Memory B cell (primary cell): ENCODE results near the gene COL5A3.
"Not testable (repeated sequence)": the region's sequence is repeated elsewhere in the genome, so short reads cannot be mapped to it uniquely, and the experiment has no call there.

Source experiments
- ATAC-seq: fragments of 150-1000 bp; cut with Tn5 transposase; 2 replicates; pipeline ENCODE4 v1.10.0; 2021; ENCODE audit warnings: low read depth, mild to moderate bottlenecking, moderate library complexity
- DNase-seq, 2 donors: peaks; one replicate each; pipeline ENCODE4 v3.0.0; 2022; ENCODE audit warnings: low spot score in 2 of 2
- H3K27ac Mint-ChIP-seq: one replicate; pipeline ENCODE4 v1.8.0; 2022; ENCODE audit warnings: mild to moderate bottlenecking, moderate library complexity, mixed read lengths
- H3K27me3 Mint-ChIP-seq: one replicate; pipeline ENCODE4 v1.8.0; 2022; ENCODE audit warnings: mixed read lengths
- H3K36me3 Mint-ChIP-seq: one replicate; pipeline ENCODE4 v1.8.0; 2022; ENCODE audit warnings: mild to moderate bottlenecking, mixed read lengths
- H3K4me1 Mint-ChIP-seq: one replicate; pipeline ENCODE4 v1.8.0; 2022; ENCODE audit warnings: mixed read lengths
- H3K4me3 Mint-ChIP-seq: one replicate; pipeline ENCODE4 v1.8.0; 2022; ENCODE audit warnings: mild to moderate bottlenecking, moderate library complexity, mixed read lengths
- H3K9me3 Mint-ChIP-seq: one replicate; pipeline ENCODE4 v1.8.0; 2022; ENCODE audit warnings: mixed read lengths

The COL5A3 gene

DNA sequence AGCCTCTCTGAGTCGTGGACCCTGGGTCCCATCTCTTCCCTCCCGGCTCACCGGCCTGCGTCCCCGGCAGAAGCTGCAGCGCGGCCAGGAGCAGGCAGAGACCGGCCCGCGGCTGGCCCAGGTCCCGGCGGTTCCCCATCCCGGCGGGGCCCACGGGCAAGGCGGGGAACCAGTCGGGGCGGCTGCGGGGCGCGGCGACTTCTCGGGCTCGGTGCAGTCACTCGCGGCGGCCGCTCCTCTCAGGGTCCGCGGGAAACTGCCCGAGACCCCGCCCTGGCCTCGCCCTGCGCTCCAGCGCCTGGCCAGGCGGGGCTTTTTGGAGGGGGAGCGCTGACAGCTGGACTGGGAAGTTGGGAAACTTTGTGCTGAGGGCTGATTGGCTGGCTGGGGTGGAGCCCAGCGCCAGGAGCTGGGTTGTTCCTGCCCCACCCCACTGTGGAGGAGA lies at the start of gene COL5A3:
Gene COL5A3, minus strand, starts transcription at position 258 of the 445 bp plus-strand sequence. Its CDS starts 119 bp downstream, at position 139.
- no peak within 1 kb of the TSS for H3K27ac Mint-ChIP-seq
- peaks cover 6% of the 10 kb centered on the region for H3K4me1 Mint-ChIP-seq
- DNase-seq = no peak
- ATAC-seq = no peak
- H3K36me3 Mint-ChIP-seq = peaks cover 7% of the 10 kb centered on the region
- peaks cover 46% of the 10 kb centered on the region for H3K27me3 Mint-ChIP-seq
- no peak within 1 kb of the TSS for H3K4me3 Mint-ChIP-seq
- peaks cover 5% of the 10 kb centered on the region for H3K9me3 Mint-ChIP-seq

GRCh38 chr19:10052602-10053360 lies 42.5 kb upstream of the COL5A3 start:
- ATAC-seq = no peak
- Mint-ChIP-seq H3K4me3 (no peak overlapping the region), H3K36me3 (peaks cover 4% of the 10 kb centered on the region), H3K4me1 (peaks cover 5% of the 10 kb centered on the region), H3K27ac (no peak overlapping the region), H3K9me3 (no peaks in the 10 kb centered on the region), H3K27me3 (peaks cover 10% of the 10 kb centered on the region)
- no peak for DNase-seq

DNA sequence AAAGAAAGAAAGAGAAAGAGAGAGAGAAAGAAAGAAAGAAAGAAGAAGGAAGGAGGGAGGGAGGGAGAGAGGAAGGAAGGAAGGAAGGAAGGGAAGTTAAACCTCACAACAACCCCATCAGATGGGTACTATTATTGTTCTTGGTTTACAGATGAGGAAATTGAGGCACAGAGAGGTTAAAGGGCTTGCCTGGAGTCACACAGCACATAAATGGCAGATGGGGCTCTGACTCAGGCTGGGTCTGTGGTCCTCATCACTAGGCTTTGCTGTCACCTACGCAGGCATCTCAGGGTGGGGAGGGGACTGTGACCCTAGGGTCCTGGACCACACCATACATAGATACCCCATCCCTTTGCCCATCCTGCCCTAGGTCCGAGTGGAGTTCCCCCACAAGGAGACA lies 39.3 kb upstream of the COL5A3 start:
- peaks cover 5% of the 10 kb centered on the region for H3K4me1 Mint-ChIP-seq
- H3K4me3 Mint-ChIP-seq = no peak overlapping the region
- peaks cover 19% of the 10 kb centered on the region for H3K27me3 Mint-ChIP-seq
- H3K27ac Mint-ChIP-seq = no peak overlapping the region
- DNase-seq (no peak), ATAC-seq (no peak)
- H3K9me3 Mint-ChIP-seq = no peaks in the 10 kb centered on the region
- H3K36me3 Mint-ChIP-seq = peaks cover 4% of the 10 kb centered on the region

DNA sequence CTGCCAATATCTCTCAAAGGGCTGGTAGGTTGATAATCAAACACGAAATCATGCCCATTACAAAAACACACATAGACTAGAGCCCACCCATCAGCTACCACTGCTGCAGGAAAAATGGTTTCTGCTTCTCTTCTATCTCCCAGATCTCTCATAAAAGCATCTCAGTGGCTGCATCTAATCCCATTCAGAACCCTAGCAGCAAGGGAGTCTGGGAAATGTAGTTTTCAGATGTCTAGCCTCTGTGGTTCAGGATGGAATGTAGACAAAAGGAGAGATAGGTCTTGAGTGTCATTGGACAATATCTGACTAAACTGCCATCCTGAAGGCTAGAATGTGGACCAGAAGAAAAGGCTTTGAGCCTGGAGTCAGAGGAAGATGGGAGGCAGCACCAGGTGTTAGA lies 35.1 kb upstream of the COL5A3 start:
- ATAC-seq = no peak
- Mint-ChIP-seq H3K4me3 (no peak overlapping the region), H3K9me3 (peaks cover 6% of the 10 kb centered on the region), H3K36me3 (peaks cover 5% of the 10 kb centered on the region), H3K27ac (no peak overlapping the region), H3K4me1 (peaks cover 5% of the 10 kb centered on the region), H3K27me3 (peaks cover 41% of the 10 kb centered on the region)
- DNase-seq = no peak

DNA sequence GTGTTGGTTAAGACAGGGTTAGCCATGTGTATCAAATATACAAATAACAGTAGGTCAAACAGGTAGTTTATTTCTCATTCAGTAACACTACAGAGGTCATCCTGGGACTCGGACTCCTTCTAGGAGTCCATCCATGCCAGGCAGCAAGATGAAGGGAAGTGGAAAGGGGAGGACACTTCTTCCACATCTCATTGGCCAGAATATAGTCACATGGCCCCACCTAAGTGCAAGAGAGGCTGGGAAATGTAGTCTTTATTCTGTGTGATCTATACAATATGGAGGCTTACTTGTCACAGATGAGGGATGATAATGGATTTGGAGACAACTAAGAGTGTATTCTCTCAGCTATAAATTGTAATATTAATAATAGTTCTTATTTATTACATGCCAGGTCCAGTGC lies 34.1 kb upstream of the COL5A3 start:
- ATAC-seq = no peak
- peaks cover 6% of the 10 kb centered on the region for H3K9me3 Mint-ChIP-seq

DNA sequence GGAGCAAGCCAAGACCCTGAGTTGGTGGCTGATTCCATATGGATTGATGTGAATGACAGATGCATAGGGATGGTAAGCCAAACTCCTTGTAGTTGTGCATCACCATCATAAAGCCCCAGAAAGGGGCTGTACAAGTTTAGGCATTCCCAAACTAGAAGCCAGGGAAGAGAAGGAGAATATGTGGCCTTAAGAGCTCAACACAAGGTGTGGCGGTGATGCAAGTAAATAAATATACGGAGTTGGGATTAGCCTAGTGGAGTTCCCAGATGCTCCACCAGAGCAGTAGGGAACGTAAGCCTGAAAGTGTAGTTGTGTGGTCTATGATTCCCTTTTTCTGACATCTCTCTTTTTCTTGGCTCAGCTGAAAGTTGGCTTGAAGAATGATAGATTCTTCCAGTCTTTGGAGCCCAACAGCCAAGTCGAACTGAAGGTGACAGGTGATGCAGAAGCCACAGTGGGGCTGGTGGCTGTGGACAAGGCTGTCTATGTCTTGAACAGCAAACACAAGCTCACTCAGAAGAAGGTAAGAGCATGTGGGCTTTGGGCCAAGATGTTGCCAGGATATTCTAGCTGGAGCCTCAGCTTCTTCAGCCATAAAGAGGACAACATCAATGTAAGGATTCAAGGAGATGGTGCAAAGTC lies 33.1 kb upstream of the COL5A3 start:
- Mint-ChIP-seq H3K27me3 (peaks cover 42% of the 10 kb centered on the region), H3K4me1 (peaks cover 2% of the 10 kb centered on the region), H3K4me3 (no peak overlapping the region), H3K27ac (no peak overlapping the region), H3K9me3 (peaks cover 6% of the 10 kb centered on the region), H3K36me3 (peaks cover 3% of the 10 kb centered on the region)
- no peak for ATAC-seq
- no peak for DNase-seq

More for the DNA sequence above, 34.1 kb upstream of the COL5A3 start:
- H3K36me3 Mint-ChIP-seq = peaks cover 5% of the 10 kb centered on the region
- H3K4me1 Mint-ChIP-seq = peaks cover 5% of the 10 kb centered on the region
- no peak overlapping the region for H3K4me3 Mint-ChIP-seq
- H3K27me3 Mint-ChIP-seq = peaks cover 41% of the 10 kb centered on the region
- H3K27ac Mint-ChIP-seq = no peak overlapping the region
- no peak for DNase-seq

- H3K4me3 Mint-ChIP-seq = no peak overlapping the region
- H3K36me3 Mint-ChIP-seq = no peaks in the 10 kb centered on the region
- no peaks in the 10 kb centered on the region for H3K4me1 Mint-ChIP-seq
- H3K27me3 Mint-ChIP-seq = peaks cover 26% of the 10 kb centered on the region
- DNase-seq (no peak), ATAC-seq (no peak)
- no peaks in the 10 kb centered on the region for H3K9me3 Mint-ChIP-seq
- H3K27ac Mint-ChIP-seq = no peak overlapping the region
These were observed 27.5 kb upstream of the COL5A3 start for GRCh38 chr19:10037809-10038208.

- Mint-ChIP-seq H3K4me3 (no peak overlapping the region), H3K9me3 (no peaks in the 10 kb centered on the region), H3K27ac (no peak overlapping the region), H3K4me1 (no peaks in the 10 kb centered on the region), H3K27me3 (peaks cover 26% of the 10 kb centered on the region), H3K36me3 (no peaks in the 10 kb centered on the region)
- DNase-seq = no peak
- ATAC-seq = no peak
These were observed 27.1 kb upstream of the COL5A3 start for GRCh38 chr19:10037367-10037766.

- peaks cover 25% of the 10 kb centered on the region for H3K27me3 Mint-ChIP-seq
- H3K4me3 Mint-ChIP-seq = no peak overlapping the region
- no peaks in the 10 kb centered on the region for H3K9me3 Mint-ChIP-seq
- H3K27ac Mint-ChIP-seq = no peak overlapping the region
- DNase-seq (no peak), ATAC-seq (no peak)
- no peaks in the 10 kb centered on the region for H3K36me3 Mint-ChIP-seq
- H3K4me1 Mint-ChIP-seq = no peaks in the 10 kb centered on the region
These were observed 26.3 kb upstream of the COL5A3 start for GRCh38 chr19:10036601-10037071.

DNA sequence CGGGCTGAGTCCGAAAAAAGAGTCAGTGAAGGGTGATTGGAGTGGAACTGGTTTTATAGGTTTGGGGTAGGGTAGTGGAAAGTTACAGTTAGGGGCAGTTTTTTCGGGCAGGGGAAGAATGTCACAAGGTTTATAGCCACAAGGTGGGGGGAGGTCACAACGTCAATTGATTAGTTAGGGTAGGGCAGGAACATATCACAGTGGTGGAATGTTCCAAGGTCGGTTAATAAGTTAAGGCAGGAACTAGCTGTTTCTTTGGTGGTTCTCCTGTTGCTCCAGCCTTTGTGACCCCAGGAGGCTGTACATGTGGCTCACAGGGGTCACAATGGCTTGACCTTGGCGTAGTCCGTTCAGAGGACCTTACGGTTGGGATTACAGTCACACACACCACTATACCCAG lies 23.3 kb upstream of the COL5A3 start:
- Mint-ChIP-seq H3K36me3 (no peaks in the 10 kb centered on the region), H3K4me3 (no peak overlapping the region), H3K27me3 (peaks cover 16% of the 10 kb centered on the region), H3K4me1 (no peaks in the 10 kb centered on the region), H3K9me3 (no peaks in the 10 kb centered on the region), H3K27ac (no peak overlapping the region)
- ATAC-seq = no peak
- no peak for DNase-seq

DNA sequence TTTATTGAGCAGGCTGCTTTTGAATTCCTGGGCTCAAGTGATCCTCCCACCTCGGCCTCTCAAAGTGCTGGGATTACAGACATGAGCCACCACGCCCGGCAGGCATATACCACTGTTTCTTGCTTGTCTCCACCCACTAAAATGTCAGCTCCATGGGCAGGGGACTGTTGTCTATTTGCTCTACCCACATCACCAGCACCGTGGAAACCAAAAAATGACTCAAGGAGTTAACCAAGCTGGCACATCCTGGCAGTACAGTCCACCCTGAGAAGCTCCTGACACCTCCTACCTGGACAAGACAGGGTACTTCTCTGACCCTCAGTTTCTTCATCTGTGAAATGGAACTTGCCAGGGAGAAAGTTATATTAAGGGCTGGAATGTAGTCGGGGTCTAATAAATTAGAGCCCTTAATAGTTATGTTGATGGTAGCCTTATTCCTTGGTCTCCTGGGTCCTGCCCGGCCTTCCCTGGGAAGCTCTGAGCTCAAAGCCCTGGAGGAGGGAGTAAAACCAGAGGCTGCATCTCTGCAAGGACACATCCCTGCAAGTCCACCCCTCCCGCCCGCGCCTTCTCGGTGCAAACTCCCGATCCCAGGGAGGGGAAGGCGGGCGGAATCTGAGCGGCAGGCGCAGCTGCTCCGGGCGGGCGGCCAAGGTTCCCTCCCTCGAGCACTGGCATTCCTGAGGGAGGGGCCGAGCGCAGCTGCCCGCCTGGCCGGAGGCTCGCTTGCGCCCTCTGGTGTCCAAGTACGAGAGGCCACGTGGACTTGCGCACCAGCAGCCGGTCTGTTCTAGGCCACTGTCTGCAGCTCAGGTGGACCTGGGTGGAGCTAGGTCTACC lies 17.1 kb upstream of the COL5A3 start:
- peak; percentile 66 to 82 for DNase-seq
- ATAC-seq = peak; percentile 89
- H3K27ac Mint-ChIP-seq = no peak overlapping the region
- H3K4me3 Mint-ChIP-seq = no peak overlapping the region
- no peaks in the 10 kb centered on the region for H3K9me3 Mint-ChIP-seq
- no peaks in the 10 kb centered on the region for H3K36me3 Mint-ChIP-seq
- peaks cover 13% of the 10 kb centered on the region for H3K27me3 Mint-ChIP-seq
- peaks cover 6% of the 10 kb centered on the region for H3K4me1 Mint-ChIP-seq

- ATAC-seq (no peak), DNase-seq (no peak)
- peaks cover 9% of the 10 kb centered on the region for H3K27me3 Mint-ChIP-seq
- no peak overlapping the region for H3K27ac Mint-ChIP-seq
- H3K36me3 Mint-ChIP-seq = no peaks in the 10 kb centered on the region
- peaks cover 6% of the 10 kb centered on the region for H3K4me1 Mint-ChIP-seq
- no peak overlapping the region for H3K4me3 Mint-ChIP-seq
- H3K9me3 Mint-ChIP-seq = no peaks in the 10 kb centered on the region
These were observed 16.4 kb upstream of the COL5A3 start for GRCh38 chr19:10026744-10027143.

DNA sequence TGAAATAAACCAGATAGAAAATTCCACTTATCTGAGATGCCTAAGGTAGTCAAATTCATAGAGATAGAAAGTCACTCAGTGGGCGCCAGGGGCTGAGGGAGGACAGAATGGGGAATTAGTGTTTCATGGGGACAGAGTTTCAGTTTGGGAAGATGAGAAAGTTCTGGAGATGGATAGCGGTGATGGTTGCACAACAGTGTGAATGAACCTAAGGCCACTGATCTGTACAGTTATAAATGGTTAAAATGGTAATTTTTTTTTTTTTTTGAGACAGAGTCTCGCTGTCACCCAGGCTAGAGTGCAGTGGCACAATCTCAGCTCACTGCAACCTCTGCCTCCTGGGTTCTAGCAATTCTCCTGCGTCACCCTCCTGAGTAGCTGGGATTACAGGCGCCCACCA lies 12.8 kb upstream of the COL5A3 start:
- not testable (repeated sequence) for ATAC-seq, H3K4me3 Mint-ChIP-seq, H3K4me1 Mint-ChIP-seq, H3K9me3 Mint-ChIP-seq, H3K27ac Mint-ChIP-seq, H3K36me3 Mint-ChIP-seq, DNase-seq
- peaks cover 16% of the 10 kb centered on the region for H3K27me3 Mint-ChIP-seq

DNA sequence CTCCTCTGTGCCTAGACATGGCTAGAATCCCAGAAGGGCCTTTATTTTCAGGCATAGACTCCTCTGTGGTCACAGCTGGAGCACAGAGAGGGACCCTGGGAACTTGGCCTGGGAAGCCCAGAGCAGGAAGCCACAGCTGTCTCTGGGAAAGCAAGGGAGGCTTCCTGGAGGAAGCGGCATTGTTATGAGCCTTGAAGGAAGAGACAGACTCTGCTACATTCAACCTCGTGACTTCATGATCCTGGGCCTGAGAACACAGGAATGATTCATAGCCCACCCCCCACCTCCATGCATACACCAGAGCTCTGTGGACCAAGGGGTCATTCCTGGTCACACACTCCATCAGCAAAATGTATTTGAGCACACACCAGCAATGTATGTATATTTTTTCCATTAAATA lies 11.6 kb upstream of the COL5A3 start:
- Mint-ChIP-seq H3K27me3 (peaks cover 16% of the 10 kb centered on the region), H3K4me1 (peaks cover 2% of the 10 kb centered on the region), H3K4me3 (no peak overlapping the region), H3K9me3 (no peaks in the 10 kb centered on the region), H3K27ac (no peak overlapping the region), H3K36me3 (no peaks in the 10 kb centered on the region)
- no peak for ATAC-seq
- DNase-seq = no peak
